Activated CD4-positive, alpha-beta T cell treated with anti-CD3 and anti-CD28 coated beads for 36 hours (primary cell): ENCODE data around the gene RAB2B. TPM values are rescaled to one million over a fixed set of nuclear protein-coding genes. Genes with fewer than 3 reads are reported as not detected.

Experiments
- total RNA-seq, 2 experiments: library from RNA; stranded (reverse); gene quantifications; one replicate each; pipeline ENCODE4 v1.2.3, GENCODE V29; 2021

Gene RAB2B
- total RNA-seq, 2 experiments from 2014 or later: 21.2 to 22.0 TPM

Other genes starting within 250 kb of the RAB2B start
- gene HNRNPC, start 207.5 kb downstream of the RAB2B start, total RNA-seq: 1,000 to 10,000 TPM; 1,155 to 1,665 TPM
- gene RPGRIP1, start 196.9 kb downstream of the RAB2B start, total RNA-seq: under 1 TPM; 0.14 to 0.21 TPM
- 100 to 1,000 TPM; 177 to 179 TPM for gene SUPT16H, start 92.9 kb downstream of the RAB2B start, total RNA-seq
- gene CHD8, start 20.8 kb downstream of the RAB2B start, total RNA-seq: 100 to 1,000 TPM in 1 of 2 experiments, 10 to 100 TPM in 1; 84.3 to 104 TPM
- gene TOX4, start 236 bp upstream of the RAB2B start, total RNA-seq: 10 to 100 TPM; 79.5 to 85.6 TPM
- gene METTL3, start 34.4 kb upstream of the RAB2B start, total RNA-seq: 10 to 100 TPM; 64.0 to 67.4 TPM
- 1 to 10 TPM; 5.5 to 6.3 TPM for gene SALL2, start 49.4 kb upstream of the RAB2B start, total RNA-seq
- not detected for gene OR10G3, start 103.1 kb upstream of the RAB2B start, total RNA-seq
- gene OR10G2, start 158.0 kb upstream of the RAB2B start, total RNA-seq: not detected
- gene OR4E2, start 176.9 kb upstream of the RAB2B start, total RNA-seq: not detected
- gene OR4E1, start 196.9 kb upstream of the RAB2B start, total RNA-seq: under 1 TPM; 0.07 to 0.11 TPM